Suprapubic skin (tissue), 4 donors: ENCODE measurements around the gene FAM72D.
"Not testable (repeated sequence)": the region's sequence is repeated elsewhere in the genome, so short reads cannot be mapped to it uniquely, and the experiment has no call there.

Source experiments
- EP300 ChIP-seq: sonication (generic); formaldehyde crosslinking; IDR thresholded peaks from one replicate; pipeline ENCODE4 v1.6.1; 2017; ENCODE audit warnings: antibody characterized with exemption
- POLR2A ChIP-seq, 2 donors: fragments of 450-650 bp; IDR thresholded peaks; one replicate each; pipeline ENCODE4 v1.6.1; 2017; ENCODE audit warnings: antibody characterized with exemption in 2 of 2, mild to moderate bottlenecking in 2 of 2, moderate library complexity in 2 of 2
- POLR2AphosphoS5 ChIP-seq, 3 donors: sonication (generic); formaldehyde crosslinking; IDR thresholded peaks; one replicate each; pipeline ENCODE4 v1.6.1; 2017; ENCODE audit warnings: antibody characterized with exemption in 3 of 3
- TF ChIP-seq, protein P1 (sequence below), 2 donors: fragments of 200-600 bp in 1 of 2; fragments of 450-650 bp in 1 of 2; sonication (generic) in 1 of 2; IDR thresholded peaks; one replicate each; pipeline ENCODE4 v1.5.1; 2016 to 2019; ENCODE audit warnings: antibody characterized with exemption in 2 of 2, mild to moderate bottlenecking in 1 of 2, moderate library complexity in 1 of 2

DNA sequence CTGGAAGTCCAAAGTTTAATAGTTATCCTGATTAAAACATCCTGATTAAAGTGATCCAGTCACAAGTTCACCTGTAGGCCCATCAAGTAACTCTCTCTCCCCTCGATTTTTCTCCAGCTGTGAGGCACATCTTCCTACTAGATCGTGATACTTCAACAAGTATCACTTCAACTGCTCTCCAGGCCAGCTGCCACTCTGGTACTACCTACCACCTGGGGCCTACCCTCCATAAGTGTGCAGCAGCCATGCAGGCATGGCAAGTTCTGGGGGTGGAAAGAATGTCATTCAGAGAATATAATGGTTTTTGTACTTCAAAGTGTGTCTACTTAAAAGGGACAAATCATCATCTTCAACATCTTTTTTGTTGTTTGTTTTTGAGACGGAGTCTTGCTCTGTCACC lies 15.6 kb upstream of the FAM72D start:
- TF ChIP-seq, protein P1, sequence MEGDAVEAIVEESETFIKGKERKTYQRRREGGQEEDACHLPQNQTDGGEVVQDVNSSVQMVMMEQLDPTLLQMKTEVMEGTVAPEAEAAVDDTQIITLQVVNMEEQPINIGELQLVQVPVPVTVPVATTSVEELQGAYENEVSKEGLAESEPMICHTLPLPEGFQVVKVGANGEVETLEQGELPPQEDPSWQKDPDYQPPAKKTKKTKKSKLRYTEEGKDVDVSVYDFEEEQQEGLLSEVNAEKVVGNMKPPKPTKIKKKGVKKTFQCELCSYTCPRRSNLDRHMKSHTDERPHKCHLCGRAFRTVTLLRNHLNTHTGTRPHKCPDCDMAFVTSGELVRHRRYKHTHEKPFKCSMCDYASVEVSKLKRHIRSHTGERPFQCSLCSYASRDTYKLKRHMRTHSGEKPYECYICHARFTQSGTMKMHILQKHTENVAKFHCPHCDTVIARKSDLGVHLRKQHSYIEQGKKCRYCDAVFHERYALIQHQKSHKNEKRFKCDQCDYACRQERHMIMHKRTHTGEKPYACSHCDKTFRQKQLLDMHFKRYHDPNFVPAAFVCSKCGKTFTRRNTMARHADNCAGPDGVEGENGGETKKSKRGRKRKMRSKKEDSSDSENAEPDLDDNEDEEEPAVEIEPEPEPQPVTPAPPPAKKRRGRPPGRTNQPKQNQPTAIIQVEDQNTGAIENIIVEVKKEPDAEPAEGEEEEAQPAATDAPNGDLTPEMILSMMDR (IDR thresholded peaks at IDR 0.05): not testable (repeated sequence)
- TF ChIP-seq POLR2AphosphoS5 (IDR thresholded peaks at IDR 0.05); EP300; POLR2A (IDR thresholded peaks at IDR 0.05): not testable (repeated sequence)
